Tibial artery (tissue), 4 donors: ENCODE measurements around the gene VPS45.
"Not testable (repeated sequence)": the region's sequence is repeated elsewhere in the genome, so short reads cannot be mapped to it uniquely, and the experiment has no call there.

Source experiments
- DNase-seq, 2 donors: peaks; one replicate each; pipeline ENCODE4 v3.0.0-alpha.2; 2019
- H3K27ac ChIP-seq, 2 donors: fragments of 200-600 bp; sonication (generic) in 1 of 2; 1 replicate in 1 of 2; 2 replicates in 1 of 2; pipeline ENCODE4 v1.5.1; 2018 to 2019; ENCODE audit warnings: mild to moderate bottlenecking in 1 of 2
- H3K27me3 ChIP-seq, 2 donors: fragments of 200-600 bp; sonication (generic) in 1 of 2; one replicate each; pipeline versions ENCODE4 v1.5.1 to v1.6.0; 2016 to 2019
- H3K36me3 ChIP-seq, 3 donors: fragments of 200-600 bp; sonication (generic) in 2 of 3; one replicate each; pipeline ENCODE4 v1.5.1; 2016 to 2019; ENCODE audit warnings: mild to moderate bottlenecking in 2 of 3
- H3K4me1 ChIP-seq, 4 donors: fragments of 200-600 bp; sonication (generic) in 2 of 4; 1 replicate in 3 of 4; 2 replicates in 1 of 4; pipeline ENCODE4 v1.5.1; 2016 to 2019
- H3K4me3 ChIP-seq, 2 donors: fragments of 200-600 bp; sonication (generic) in 1 of 2; 1 replicate in 1 of 2; 2 replicates in 1 of 2; pipeline ENCODE4 v1.5.1; 2018 to 2019; ENCODE audit warnings: mild to moderate bottlenecking in 2 of 2
- H3K9me3 ChIP-seq, 3 donors: fragments of 200-600 bp; sonication (generic) in 1 of 3; one replicate each; pipeline ENCODE4 v1.5.1; 2016 to 2019
- CTCF ChIP-seq, 2 experiments: fragments of 200-600 bp in 1 of 2; fragments of 450-650 bp in 1 of 2; IDR thresholded peaks; one replicate each; pipeline ENCODE4 v1.5.1; 2017 to 2019; ENCODE audit warnings: antibody characterized with exemption in 2 of 2, mild to moderate bottlenecking in 1 of 2, moderate library complexity in 1 of 2
- intact Hi-C: fragments of 100-400 bp; cut with DNase I; formaldehyde crosslinking; loops from one replicate; pipeline ENCODE4 v1.15.0; 2023; ENCODE audit warnings: low total_unique reads

Gene VPS45

GRCh38 chr1:150053926-150054325 lies 13.7 kb upstream of the VPS45 start:
- no peak for TF ChIP-seq CTCF (IDR thresholded peaks at IDR 0.05)
- no peak overlapping the region for H3K27ac ChIP-seq
- H3K36me3 ChIP-seq, result no peaks in the 10 kb centered on the region
- H3K4me3 ChIP-seq, result no peak overlapping the region
- DNase-seq, result no peak
- H3K4me1 ChIP-seq, result peaks cover 0 to 5% (median 0%) of the 10 kb centered on the region in 4 donors
- intact Hi-C loops, result loop anchor here (5.0 kb wide), 1 partner anchor 92 kb away; no protein-coding TSS in a partner anchor
- H3K27me3 ChIP-seq, result no peaks in the 10 kb centered on the region
- H3K9me3 ChIP-seq, result no peaks in the 10 kb centered on the region

GRCh38 chr1:150055507-150055906 lies 12.1 kb upstream of the VPS45 start:
- H3K4me3 ChIP-seq, DNase-seq, H3K4me1 ChIP-seq, H3K27ac ChIP-seq, H3K27me3 ChIP-seq, intact Hi-C loops, H3K9me3 ChIP-seq, H3K36me3 ChIP-seq: not testable (repeated sequence)

- no peak for TF ChIP-seq CTCF (IDR thresholded peaks at IDR 0.05)
- no peak overlapping the region for H3K27ac ChIP-seq
- intact Hi-C loops, result no loop called here
These were observed 11.2 kb upstream of the VPS45 start for GRCh38 chr1:150056407-150056806.

GRCh38 chr1:150060260-150060659 lies 7.3 kb upstream of the VPS45 start:
- TF ChIP-seq CTCF (IDR thresholded peaks at IDR 0.05), result no peak
- Histone ChIP-seq H3K27me3 (no peaks in the 10 kb centered on the region), H3K27ac (no peak overlapping the region), H3K4me3 (no peak overlapping the region), H3K9me3 (no peaks in the 10 kb centered on the region), H3K4me1 (peaks cover 0 to 13% (median 5%) of the 10 kb centered on the region in 4 donors), H3K36me3 (no peaks in the 10 kb centered on the region)
- no peak for DNase-seq
- intact Hi-C loops, result no loop called here

More at GRCh38 chr1:150056407-150056806, 11.2 kb upstream of the VPS45 start:
- DNase-seq, result no peak
- H3K4me1 ChIP-seq, result peaks cover 0 to 7% (median 0%) of the 10 kb centered on the region in 4 donors
- no peaks in the 10 kb centered on the region for H3K36me3 ChIP-seq
- H3K27me3 ChIP-seq, result no peaks in the 10 kb centered on the region
- H3K9me3 ChIP-seq, result no peaks in the 10 kb centered on the region
- no peak overlapping the region for H3K4me3 ChIP-seq

GRCh38 chr1:150061632-150062101 lies 5.9 kb upstream of the VPS45 start:
- Histone ChIP-seq H3K9me3 (no peaks in the 10 kb centered on the region), H3K4me1 (peaks cover 4 to 27% (median 6%) of the 10 kb centered on the region in 4 donors), H3K27me3 (no peaks in the 10 kb centered on the region), H3K4me3 (no peak overlapping the region), H3K27ac (peak overlapping the region; percentile 19 to 48), H3K36me3 (no peaks in the 10 kb centered on the region)
- DNase-seq, result no peak
- no peak for TF ChIP-seq CTCF (IDR thresholded peaks at IDR 0.05)
- intact Hi-C loops, result no loop called here

- Histone ChIP-seq H3K4me3 (no peak overlapping the region), H3K27me3 (no peaks in the 10 kb centered on the region), H3K4me1 (peaks cover 5 to 27% (median 7%) of the 10 kb centered on the region in 4 donors), H3K27ac (peak overlapping the region in 1 of 2 donors; percentile 48), H3K36me3 (no peaks in the 10 kb centered on the region), H3K9me3 (no peaks in the 10 kb centered on the region)
- intact Hi-C loops, result no loop called here
- TF ChIP-seq CTCF (IDR thresholded peaks at IDR 0.05), result no peak
- no peak for DNase-seq
These were observed 5.5 kb upstream of the VPS45 start for GRCh38 chr1:150062113-150062512.
